ENCODE measurements around the gene MCL1. TPM values are rescaled to one million over a fixed set of nuclear protein-coding genes. Genes with fewer than 3 reads are reported as not detected.
"Not testable (repeated sequence)": the region's sequence is repeated elsewhere in the genome, so short reads cannot be mapped to it uniquely, and the experiment has no call there.

Gene MCL1
- total RNA-seq, 2 donors from 2014 or later, result 161 to 168 TPM

DNA sequence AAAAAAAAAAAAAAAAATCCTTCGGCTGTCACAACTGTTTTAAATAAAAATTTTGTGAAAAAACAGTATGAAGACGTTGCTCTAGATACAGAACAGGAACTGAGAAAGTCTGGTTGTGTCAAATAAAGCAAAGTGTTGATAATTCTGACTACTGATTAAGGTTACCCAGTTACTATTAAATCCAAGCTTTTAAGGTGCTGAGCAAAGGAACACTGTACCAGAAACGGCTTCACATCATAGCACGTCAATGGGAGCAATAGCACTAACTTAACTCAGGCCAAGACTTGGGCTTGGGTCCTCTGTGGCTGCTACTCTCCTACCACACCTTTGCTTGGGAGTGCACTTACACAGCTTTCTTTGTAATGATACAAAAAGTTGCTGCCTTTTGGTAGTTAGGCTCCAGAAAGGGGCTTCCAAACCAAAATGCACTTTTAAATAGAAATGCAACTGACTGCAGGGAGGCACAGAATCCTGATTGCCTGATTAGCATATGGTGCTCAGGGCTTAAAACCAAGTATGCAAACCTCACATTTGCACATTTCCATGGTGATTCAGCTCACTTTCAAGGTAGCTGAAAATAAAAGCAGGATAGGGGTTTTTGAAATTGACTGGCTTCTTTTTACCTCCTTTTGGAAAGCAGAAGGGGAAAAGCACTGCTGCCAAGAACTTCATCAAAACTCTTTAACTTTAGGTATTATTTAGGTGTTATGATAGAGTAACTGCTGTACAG is 6.3 kb downstream of the MCL1 start:
- Histone ChIP-seq H3K4me1 (replicated peaks) (peaks cover 13% of the 10 kb centered on the region), H3K27ac (peak overlapping the region; percentile 98 to 100), H3K27me3 (replicated peaks; ENCODE audit: insufficient read depth) (no peaks in the 10 kb centered on the region), H3K36me3 (no peaks in the 10 kb centered on the region), H3K4me3 (no peak overlapping the region), H3K9me3 (no peaks in the 10 kb centered on the region)
- WGBS, result 63% methylated on average over 4 of the region's 4 CpGs
- TF ChIP-seq POLR2AphosphoS5 (IDR thresholded peaks at IDR 0.05), result no peak
- TF ChIP-seq, protein P1, sequence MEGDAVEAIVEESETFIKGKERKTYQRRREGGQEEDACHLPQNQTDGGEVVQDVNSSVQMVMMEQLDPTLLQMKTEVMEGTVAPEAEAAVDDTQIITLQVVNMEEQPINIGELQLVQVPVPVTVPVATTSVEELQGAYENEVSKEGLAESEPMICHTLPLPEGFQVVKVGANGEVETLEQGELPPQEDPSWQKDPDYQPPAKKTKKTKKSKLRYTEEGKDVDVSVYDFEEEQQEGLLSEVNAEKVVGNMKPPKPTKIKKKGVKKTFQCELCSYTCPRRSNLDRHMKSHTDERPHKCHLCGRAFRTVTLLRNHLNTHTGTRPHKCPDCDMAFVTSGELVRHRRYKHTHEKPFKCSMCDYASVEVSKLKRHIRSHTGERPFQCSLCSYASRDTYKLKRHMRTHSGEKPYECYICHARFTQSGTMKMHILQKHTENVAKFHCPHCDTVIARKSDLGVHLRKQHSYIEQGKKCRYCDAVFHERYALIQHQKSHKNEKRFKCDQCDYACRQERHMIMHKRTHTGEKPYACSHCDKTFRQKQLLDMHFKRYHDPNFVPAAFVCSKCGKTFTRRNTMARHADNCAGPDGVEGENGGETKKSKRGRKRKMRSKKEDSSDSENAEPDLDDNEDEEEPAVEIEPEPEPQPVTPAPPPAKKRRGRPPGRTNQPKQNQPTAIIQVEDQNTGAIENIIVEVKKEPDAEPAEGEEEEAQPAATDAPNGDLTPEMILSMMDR (IDR thresholded peaks at IDR 0.05), result no peak
- TF ChIP-seq POLR2A (IDR thresholded peaks at IDR 0.05), result no peak
- no peak for DNase-seq (ENCODE audit: low spot score)
- intact Hi-C loops (cut with DNase I), result no loop called here

DNA sequence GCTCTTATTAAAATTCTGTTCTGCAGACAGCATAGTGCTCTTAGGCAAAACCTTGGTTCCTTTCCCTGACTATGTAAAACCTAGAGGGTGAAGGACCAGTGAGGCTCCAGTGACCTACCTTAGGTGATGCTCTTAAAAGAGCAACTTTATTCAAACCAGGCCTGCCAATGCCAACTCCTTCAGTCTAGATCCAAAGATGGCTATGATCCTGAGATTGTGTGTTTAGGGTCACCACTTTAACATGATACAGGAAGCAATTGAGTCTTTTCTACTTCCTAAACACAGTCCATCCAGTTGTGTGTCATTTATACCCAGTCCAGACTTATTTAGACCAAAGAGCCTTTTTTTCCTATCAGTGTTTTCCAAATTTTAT is 10.8 kb downstream of the MCL1 start:
- H3K9me3 ChIP-seq, result no peaks in the 10 kb centered on the region
- TF ChIP-seq, protein P1 (IDR thresholded peaks at IDR 0.05), result no peak
- no peak for TF ChIP-seq POLR2A (IDR thresholded peaks at IDR 0.05)
- no peak for TF ChIP-seq POLR2AphosphoS5 (IDR thresholded peaks at IDR 0.05)
- H3K4me3 ChIP-seq, result peak overlapping the region; percentile 2 to 35
- no peak for DNase-seq (ENCODE audit: low spot score)
- peak overlapping the region; percentile 100 for H3K27ac ChIP-seq
- intact Hi-C loops (cut with DNase I), result no loop called here
- H3K36me3 ChIP-seq, result no peaks in the 10 kb centered on the region
- H3K27me3 ChIP-seq (replicated peaks; ENCODE audit: insufficient read depth), result no peaks in the 10 kb centered on the region
- peaks cover 37% of the 10 kb centered on the region for H3K4me1 ChIP-seq (replicated peaks)

DNA sequence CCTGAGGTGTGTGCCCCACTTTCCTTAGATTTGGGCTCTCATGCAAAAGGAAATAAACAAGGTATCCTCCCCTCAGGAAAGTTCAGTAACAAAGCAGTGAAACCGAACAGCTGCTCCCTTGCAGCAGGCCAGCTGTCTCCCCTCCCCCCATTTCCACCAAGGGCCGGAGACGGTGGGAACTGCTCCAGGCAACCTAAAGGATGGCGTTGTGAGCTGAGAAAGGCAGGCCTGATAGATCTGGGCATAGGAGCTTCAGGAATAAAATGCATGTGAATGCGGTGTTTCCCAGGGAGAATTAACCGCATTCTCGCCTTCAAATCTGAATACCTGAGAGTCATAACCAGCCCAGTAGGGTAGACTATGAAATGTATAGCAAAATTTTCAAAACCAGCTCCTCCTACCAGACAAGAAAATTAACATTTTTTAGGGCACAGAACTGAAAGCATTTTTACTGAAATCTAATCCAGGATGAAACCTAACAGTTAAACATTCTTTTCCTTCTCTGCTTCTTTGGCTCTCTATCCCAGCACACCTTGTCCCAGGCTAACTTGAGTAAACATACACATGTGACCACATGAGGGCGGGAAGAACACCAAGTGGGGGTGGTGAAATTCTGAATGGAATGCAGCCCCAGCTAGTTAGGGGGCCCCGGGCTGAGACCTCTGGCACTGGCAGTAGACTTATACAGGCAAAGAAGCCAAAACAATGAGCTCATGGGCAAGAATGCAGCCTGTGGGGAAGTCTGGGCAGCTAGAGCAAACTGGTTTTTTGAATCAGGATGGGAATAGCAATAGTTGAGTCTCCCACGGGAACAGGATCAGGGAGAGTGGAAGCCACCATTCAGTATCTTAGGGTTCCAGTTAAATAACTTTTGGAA is 11.5 kb downstream of the MCL1 start:
- peak; percentile 64 for TF ChIP-seq POLR2A (IDR thresholded peaks at IDR 0.05)
- TF ChIP-seq, protein P1 (IDR thresholded peaks at IDR 0.05), result peak in 1 of 4 experiments; percentile 32
- TF ChIP-seq POLR2AphosphoS5 (IDR thresholded peaks at IDR 0.05), result peak; percentile 100
- Histone ChIP-seq H3K36me3 (no peaks in the 10 kb centered on the region), H3K9me3 (no peaks in the 10 kb centered on the region), H3K4me3 (peak overlapping the region; percentile 2 to 35), H3K27me3 (replicated peaks; ENCODE audit: insufficient read depth) (no peaks in the 10 kb centered on the region), H3K4me1 (replicated peaks) (peaks cover 35% of the 10 kb centered on the region), H3K27ac (peak overlapping the region; percentile 100)
- DNase-seq (ENCODE audit: low spot score), result peak; percentile 97
- under 1% methylated on average over 10 of the region's 10 CpGs for WGBS
- intact Hi-C loops (cut with DNase I), result no loop called here

DNA sequence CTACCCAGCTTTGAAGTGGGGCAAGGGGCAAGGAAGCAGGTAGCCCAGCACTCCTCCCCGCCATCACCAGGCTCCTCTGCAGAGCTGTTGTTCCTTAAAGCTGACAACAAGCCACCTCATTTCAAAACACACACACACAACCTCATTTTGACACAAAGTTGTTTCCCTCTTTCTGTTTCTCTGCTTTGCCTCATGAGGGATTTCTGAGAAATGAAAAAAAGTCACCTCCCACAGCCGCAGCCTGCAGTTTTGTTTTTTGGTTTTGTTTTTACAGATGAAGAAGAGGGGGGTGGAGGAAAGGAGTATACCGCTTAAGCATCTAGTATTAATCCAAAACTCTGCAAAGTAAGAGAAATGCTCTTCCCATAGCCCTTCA is 12.1 kb downstream of the MCL1 start:
- H3K27ac ChIP-seq, result peak overlapping the region; percentile 100
- H3K4me1 ChIP-seq (replicated peaks), result peaks cover 41% of the 10 kb centered on the region
- WGBS, result 5% methylated on average over 3 of the region's 3 CpGs
- no peaks in the 10 kb centered on the region for H3K27me3 ChIP-seq (replicated peaks; ENCODE audit: insufficient read depth)
- H3K36me3 ChIP-seq, result no peaks in the 10 kb centered on the region
- no peak for DNase-seq (ENCODE audit: low spot score)
- H3K4me3 ChIP-seq, result peak overlapping the region; percentile 2 to 35
- intact Hi-C loops (cut with DNase I), result no loop called here
- no peak for TF ChIP-seq POLR2A (IDR thresholded peaks at IDR 0.05)
- no peaks in the 10 kb centered on the region for H3K9me3 ChIP-seq

DNA sequence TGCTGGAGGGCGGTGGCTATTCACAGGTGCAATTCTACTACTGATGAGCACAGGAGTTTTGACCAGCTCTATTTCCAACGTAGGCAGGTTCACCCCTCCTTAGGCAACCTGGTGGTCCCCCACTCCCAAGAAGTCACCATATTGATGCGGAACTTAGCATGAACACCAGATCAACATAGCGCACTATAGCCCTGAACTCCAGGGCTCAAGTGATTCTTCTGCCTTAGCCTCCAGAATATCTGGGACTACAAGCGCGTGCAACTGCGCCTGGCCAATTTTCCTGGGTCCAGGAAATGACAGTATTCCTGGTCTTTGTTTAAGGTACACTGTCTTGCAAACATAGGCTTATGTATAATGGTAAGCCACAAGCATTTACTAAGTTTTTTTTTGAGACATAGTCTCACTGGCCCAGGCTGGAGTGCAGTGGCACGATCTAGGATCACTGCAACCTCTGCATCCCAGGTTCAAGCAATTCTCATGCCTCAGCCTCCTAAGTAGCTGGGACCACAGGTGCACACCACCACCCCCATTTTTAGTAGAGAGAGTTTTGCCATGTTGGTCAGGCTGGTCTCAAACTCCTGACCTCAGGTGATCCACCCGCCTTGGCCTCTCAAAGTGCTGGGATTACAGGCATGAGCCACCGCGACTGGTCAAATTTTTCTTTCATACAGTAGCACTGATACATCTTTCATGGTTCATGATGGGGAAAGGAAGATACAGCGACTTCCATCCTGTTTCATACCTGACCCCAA is 12.6 kb downstream of the MCL1 start:
- Histone ChIP-seq H3K27me3 (replicated peaks; ENCODE audit: insufficient read depth) (no peaks in the 10 kb centered on the region), H3K36me3 (no peaks in the 10 kb centered on the region), H3K9me3 (no peaks in the 10 kb centered on the region), H3K4me3 (peak overlapping the region in 1 of 2 donors; percentile 35), H3K27ac (peak overlapping the region; percentile 100), H3K4me1 (replicated peaks) (peaks cover 44% of the 10 kb centered on the region)
- DNase-seq (ENCODE audit: low spot score), result no peak
- intact Hi-C loops (cut with DNase I), result no loop called here
- 73% methylated on average over 12 of the region's 12 CpGs for WGBS
- TF ChIP-seq, protein P1 (IDR thresholded peaks at IDR 0.05), result no peak

DNA sequence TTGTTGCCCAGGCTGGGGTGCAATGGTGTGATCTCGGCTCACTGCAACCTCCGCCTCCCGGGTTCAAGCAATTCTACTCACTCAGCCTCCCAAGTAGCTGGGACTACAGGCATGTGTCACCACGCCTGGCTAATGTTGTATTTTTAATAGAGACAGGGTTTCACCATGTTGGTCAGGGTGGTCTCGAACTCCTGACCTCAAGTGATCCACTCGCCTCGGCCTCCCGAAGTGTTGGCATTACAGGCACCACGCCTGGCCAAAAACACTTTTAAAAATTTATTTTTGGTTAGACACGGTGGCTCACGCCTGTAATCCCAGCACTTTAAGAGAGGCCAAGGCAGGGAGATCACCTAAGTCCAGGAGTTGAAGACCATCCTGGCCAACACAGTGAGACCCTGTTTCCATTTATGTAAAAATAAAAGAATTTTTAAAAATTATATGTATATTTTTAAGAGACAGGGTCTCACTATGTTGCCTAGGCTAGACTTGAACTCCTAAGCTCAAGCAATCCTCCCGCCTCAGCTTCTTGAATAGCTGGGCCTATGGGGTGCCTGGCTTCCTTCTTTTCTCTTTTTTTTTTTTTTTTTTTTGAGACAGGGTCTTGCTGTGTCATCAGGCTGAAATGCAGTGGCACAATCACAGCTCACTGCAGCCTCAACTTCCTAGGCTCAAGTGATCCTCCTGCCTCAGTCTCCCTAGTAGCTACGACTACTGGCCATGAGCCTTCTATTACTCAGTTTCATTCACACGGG is 14.0 kb downstream of the MCL1 start:
- WGBS, result 84% methylated on average over 14 of the region's 14 CpGs
- H3K36me3 ChIP-seq; DNase-seq (ENCODE audit: low spot score); H3K9me3 ChIP-seq; intact Hi-C loops (cut with DNase I); H3K4me3 ChIP-seq; H3K27me3 ChIP-seq (replicated peaks; ENCODE audit: insufficient read depth): not testable (repeated sequence)
- H3K27ac ChIP-seq, result peak overlapping the region; percentile 100
- peaks cover 46% of the 10 kb centered on the region for H3K4me1 ChIP-seq (replicated peaks)

All from prostate gland (tissue), 2 donors.